HEK293 (cell line): ENCODE data around the gene HARS2.
"Not testable (repeated sequence)": the region's sequence is repeated elsewhere in the genome, so short reads cannot be mapped to it uniquely, and the experiment has no call there.

Source experiments
- CTCF ChIA-PET: fragments of 350-600 bp; formaldehyde crosslinking; extraction: SDS; loops from one replicate; lab custom pipeline; 2021; ENCODE audit warnings: antibody characterized with exemption; lab: Yijun Ruan, JAX
- POLR2A ChIA-PET: fragments of 300-600 bp; formaldehyde crosslinking; extraction: SDS; loops from one replicate; lab custom pipeline; 2020; ENCODE audit warnings: antibody characterized with exemption, inconsistent platforms; lab: Yijun Ruan, JAX
- H3K27ac ChIP-seq: fragments of 200-500 bp; sonication (Bioruptor generic); 2 replicates; pipeline ENCODE4 v1.5.1; 2014; ENCODE audit warnings: low read depth, low read length, control low read depth, inconsistent platforms; ENCODE audit errors: extremely low read depth
- H3K36me3 ChIP-seq, 2 experiments: fragments of 200-500 bp in 1 of 2; sonication (Bioruptor generic) in 1 of 2; 1 replicate in 1 of 2; 2 replicates in 1 of 2; pipeline ENCODE4 v1.5.1; 2014 to 2017; ENCODE audit warnings: inconsistent platforms in 2 of 2, low read length in 2 of 2; ENCODE audit not compliant: control insufficient read depth in 2 of 2, insufficient read depth in 1 of 2
- H3K4me1 ChIP-seq: fragments of 200-500 bp; sonication (Bioruptor generic); 2 replicates; pipeline ENCODE4 v1.5.1; 2014; ENCODE audit warnings: mild to moderate bottlenecking, low read length, inconsistent platforms; ENCODE audit not compliant: control insufficient read depth, insufficient read depth
- H3K4me3 ChIP-seq: 2 replicates; pipeline ENCODE4 v1.5.1; 2011; ENCODE audit warnings: low read depth, mild to moderate bottlenecking, control low read depth, low read length, moderate library complexity
- H3K9me3 ChIP-seq: fragments of 200-500 bp; sonication (Bioruptor generic); 2 replicates; pipeline ENCODE4 v1.5.1; 2014; ENCODE audit warnings: low read depth, low read length, inconsistent platforms; ENCODE audit not compliant: control insufficient read depth, insufficient read depth
- MYNN ChIP-seq: fragments of 450-650 bp; formaldehyde crosslinking; IDR thresholded peaks from 2 replicates; pipeline ENCODE4 v1.5.1; 2016; ENCODE audit warnings: missing biosample characterization, missing genetic modification characterization, borderline replicate concordance
- PRDM10 ChIP-seq: fragments of 450-650 bp; formaldehyde crosslinking; IDR thresholded peaks from 2 replicates; pipeline ENCODE4 v1.5.1; 2016; ENCODE audit warnings: missing biosample characterization, missing genetic modification characterization
- PRDM2 ChIP-seq: fragments of 450-650 bp; formaldehyde crosslinking; IDR thresholded peaks from 2 replicates; pipeline ENCODE4 v1.5.1; 2016; ENCODE audit warnings: missing biosample characterization, missing genetic modification characterization, borderline replicate concordance
- ZNF121 ChIP-seq: fragments of 450-650 bp; formaldehyde crosslinking; IDR thresholded peaks from 2 replicates; pipeline ENCODE4 v1.5.1; 2016; ENCODE audit warnings: missing biosample characterization, missing genetic modification characterization
- ZNF311 ChIP-seq: fragments of 450-650 bp; formaldehyde crosslinking; IDR thresholded peaks from 2 replicates; pipeline ENCODE4 v1.5.1; 2017; ENCODE audit warnings: missing biosample characterization, missing genetic modification characterization, borderline replicate concordance
- ZNF610 ChIP-seq: fragments of 450-650 bp; formaldehyde crosslinking; IDR thresholded peaks from 2 replicates; pipeline ENCODE4 v1.5.1; 2016; ENCODE audit warnings: missing biosample characterization, missing genetic modification characterization, borderline replicate concordance
- ZNF623 ChIP-seq: fragments of 450-650 bp; formaldehyde crosslinking; IDR thresholded peaks from 2 replicates; pipeline ENCODE4 v1.5.1; 2016; ENCODE audit warnings: missing biosample characterization, missing genetic modification characterization
- TF ChIP-seq, protein P1 (sequence below): fragments of 450-650 bp; formaldehyde crosslinking; IDR thresholded peaks from 2 replicates; pipeline ENCODE4 v1.5.1; 2017; ENCODE audit warnings: missing biosample characterization, missing genetic modification characterization

Gene HARS2

DNA sequence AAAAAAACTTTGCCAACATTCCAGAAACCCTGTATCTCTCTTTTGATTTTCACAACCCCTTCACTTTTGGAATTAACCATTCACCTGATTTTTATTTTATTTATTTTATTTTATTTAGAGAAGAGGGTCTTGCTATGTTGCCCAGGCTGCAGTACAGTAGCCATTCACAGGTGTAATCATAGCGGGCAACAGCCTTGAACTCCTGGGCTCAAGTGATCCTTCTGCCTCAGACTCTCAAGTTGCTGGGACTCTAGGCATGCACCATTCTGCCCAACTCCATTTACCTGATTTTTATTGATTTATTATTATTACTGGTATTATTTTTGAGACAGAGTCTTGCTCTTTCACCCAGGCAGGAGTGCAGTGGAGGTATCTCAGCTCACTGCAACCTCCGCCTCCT is 25.0 kb downstream of the HARS2 start:
- TF ChIP-seq ZNF121 (tag by site-specific recombination): peak; percentile 65; the same call in 1 of the 2 replicates
- H3K36me3 ChIP-seq, H3K4me3 ChIP-seq, H3K4me1 ChIP-seq, H3K9me3 ChIP-seq, H3K27ac ChIP-seq, POLR2A ChIA-PET: not testable (repeated sequence)
- CTCF ChIA-PET: interaction anchor here (0.6 kb wide), 1 partner anchor 142 kb away, joined by 3 read pairs; no protein-coding TSS in a partner anchor

DNA sequence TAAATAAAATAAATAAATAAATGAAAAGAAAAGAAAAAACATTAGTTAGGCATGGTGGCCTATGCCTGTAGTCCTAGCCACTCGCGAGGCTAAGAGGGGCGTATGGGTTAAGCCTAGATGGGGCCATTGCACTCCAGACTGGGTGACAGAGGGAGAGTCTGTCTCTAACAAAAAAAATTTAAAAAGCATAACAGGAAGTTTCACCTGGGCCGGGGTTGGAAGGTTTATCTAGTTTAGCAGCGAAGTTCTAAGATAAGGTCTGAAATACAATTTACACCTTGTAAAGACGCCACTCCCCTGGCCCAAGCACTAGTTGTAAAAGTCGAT is 27.0 kb downstream of the HARS2 start:
- ChIA-PET CTCF (interaction anchor here (0.6 to 2.3 kb wide), 8 partner anchors 43 to 437 kb away, joined by 3 to 10 read pairs (median 4); partner anchors contain the start of gene CD14), POLR2A (interaction anchor here (0.8 to 1.3 kb wide), 8 partner anchors 8 to 372 kb away, joined by 3 to 14 read pairs (median 8); partner anchors contain the start of genes ANKHD1, HARS1, HARS2 and HBEGF)
- H3K4me3 ChIP-seq: peak overlapping the region; percentile 45
- H3K27ac ChIP-seq: no peak overlapping the region; the same call in 1 of the 2 replicates
- no peaks in the 10 kb centered on the region for H3K4me1 ChIP-seq
- H3K9me3 ChIP-seq: no peaks in the 10 kb centered on the region
- no peak for TF ChIP-seq ZNF610
- TF ChIP-seq ZNF311 (tag by site-specific recombination): no peak
- TF ChIP-seq, protein P1, sequence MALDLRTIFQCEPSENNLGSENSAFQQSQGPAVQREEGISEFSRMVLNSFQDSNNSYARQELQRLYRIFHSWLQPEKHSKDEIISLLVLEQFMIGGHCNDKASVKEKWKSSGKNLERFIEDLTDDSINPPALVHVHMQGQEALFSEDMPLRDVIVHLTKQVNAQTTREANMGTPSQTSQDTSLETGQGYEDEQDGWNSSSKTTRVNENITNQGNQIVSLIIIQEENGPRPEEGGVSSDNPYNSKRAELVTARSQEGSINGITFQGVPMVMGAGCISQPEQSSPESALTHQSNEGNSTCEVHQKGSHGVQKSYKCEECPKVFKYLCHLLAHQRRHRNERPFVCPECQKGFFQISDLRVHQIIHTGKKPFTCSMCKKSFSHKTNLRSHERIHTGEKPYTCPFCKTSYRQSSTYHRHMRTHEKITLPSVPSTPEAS (tag by site-specific recombination): no peak
- no peak for TF ChIP-seq PRDM2 (tag by site-specific recombination)
- peak; percentile 95 for TF ChIP-seq PRDM10 (tag by site-specific recombination)
- TF ChIP-seq ZNF623 (tag by site-specific recombination): no peak
- no peaks in the 10 kb centered on the region for H3K36me3 ChIP-seq

GRCh38 chr5:140720738-140721137 is 29.5 kb downstream of the HARS2 start:
- not testable (repeated sequence) for H3K27ac ChIP-seq
- CTCF ChIA-PET: interaction anchor here (0.7 to 2.0 kb wide), 12 partner anchors 10 to 612 kb away, joined by 3 to 11 read pairs (median 5); partner anchors contain the start of gene WDR55
- POLR2A ChIA-PET: interaction anchor here (0.7 to 1.2 kb wide), 5 partner anchors 10 to 374 kb away, joined by 3 to 7 read pairs (median 4); partner anchors contain the start of gene HBEGF

More at GRCh38 chr5:140720738-140721137, 29.5 kb downstream of the HARS2 start:
- not testable (repeated sequence) for H3K36me3 ChIP-seq, H3K9me3 ChIP-seq, H3K4me3 ChIP-seq, H3K4me1 ChIP-seq
- TF ChIP-seq MYNN (tag by site-specific recombination) (peak; percentile 49), PRDM10 (tag by site-specific recombination) (peak; percentile 99)
